Peyer's patch (tissue), 4 donors: ENCODE data around the gene IFITM1.
"Not testable (repeated sequence)": the region's sequence is repeated elsewhere in the genome, so short reads cannot be mapped to it uniquely, and the experiment has no call there.

Experiments used
- POLR2A ChIP-seq, 2 donors: fragments of 450-650 bp; IDR thresholded peaks; one replicate each; pipeline ENCODE4 v1.5.1; 2017; ENCODE audit warnings: antibody characterized with exemption in 2 of 2, mild to moderate bottlenecking in 2 of 2, moderate library complexity in 2 of 2
- TF ChIP-seq, protein P1 (sequence below), 6 experiments: fragments of 450-650 bp in 4 of 6; fragments of 200-600 bp in 2 of 6; sonication (generic) in 1 of 6; IDR thresholded peaks; one replicate each; pipeline ENCODE4 v1.5.1; 2017 to 2019; ENCODE audit warnings: antibody characterized with exemption in 6 of 6, mild to moderate bottlenecking in 3 of 6, moderate library complexity in 1 of 6

DNA sequence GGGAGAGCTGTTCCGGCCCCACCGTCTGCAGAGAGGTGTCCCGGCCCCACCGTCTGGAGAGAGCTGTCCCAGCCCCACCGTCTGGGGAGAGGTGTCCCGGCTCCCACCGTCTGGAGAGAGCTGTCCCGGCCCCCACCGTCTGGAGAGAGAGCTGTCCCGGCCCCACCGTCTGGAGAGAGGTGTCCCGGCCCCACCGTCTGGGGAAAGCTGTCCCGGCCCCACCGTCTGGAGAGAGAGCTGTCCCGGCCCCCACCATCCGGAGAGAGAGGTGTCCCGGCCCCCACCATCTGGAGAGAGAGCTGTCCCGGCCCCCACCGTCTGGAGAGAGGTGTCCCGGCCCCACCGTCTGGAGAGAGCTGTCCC, 49.6 kb downstream of the IFITM1 start:
- TF ChIP-seq, protein P1, sequence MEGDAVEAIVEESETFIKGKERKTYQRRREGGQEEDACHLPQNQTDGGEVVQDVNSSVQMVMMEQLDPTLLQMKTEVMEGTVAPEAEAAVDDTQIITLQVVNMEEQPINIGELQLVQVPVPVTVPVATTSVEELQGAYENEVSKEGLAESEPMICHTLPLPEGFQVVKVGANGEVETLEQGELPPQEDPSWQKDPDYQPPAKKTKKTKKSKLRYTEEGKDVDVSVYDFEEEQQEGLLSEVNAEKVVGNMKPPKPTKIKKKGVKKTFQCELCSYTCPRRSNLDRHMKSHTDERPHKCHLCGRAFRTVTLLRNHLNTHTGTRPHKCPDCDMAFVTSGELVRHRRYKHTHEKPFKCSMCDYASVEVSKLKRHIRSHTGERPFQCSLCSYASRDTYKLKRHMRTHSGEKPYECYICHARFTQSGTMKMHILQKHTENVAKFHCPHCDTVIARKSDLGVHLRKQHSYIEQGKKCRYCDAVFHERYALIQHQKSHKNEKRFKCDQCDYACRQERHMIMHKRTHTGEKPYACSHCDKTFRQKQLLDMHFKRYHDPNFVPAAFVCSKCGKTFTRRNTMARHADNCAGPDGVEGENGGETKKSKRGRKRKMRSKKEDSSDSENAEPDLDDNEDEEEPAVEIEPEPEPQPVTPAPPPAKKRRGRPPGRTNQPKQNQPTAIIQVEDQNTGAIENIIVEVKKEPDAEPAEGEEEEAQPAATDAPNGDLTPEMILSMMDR (IDR thresholded peaks at IDR 0.05) = not testable (repeated sequence)
- not testable (repeated sequence) for TF ChIP-seq POLR2A (IDR thresholded peaks at IDR 0.05)
